Nephron progenitor cell (in vitro differentiated cells): ENCODE measurements around the gene ZBTB46.

Experiments
- DNase-seq: peaks from one replicate; pipeline ENCODE4 v3.0.0; 2021
- H3K27ac Mint-ChIP-seq: 2 replicates; pipeline ENCODE4 v1.8.0; 2021; ENCODE audit warnings: mild to moderate bottlenecking, moderate library complexity, mixed read lengths
- H3K27me3 Mint-ChIP-seq: 2 replicates; pipeline ENCODE4 v1.8.0; 2021; ENCODE audit warnings: mild to moderate bottlenecking, low read depth, mixed read lengths; ENCODE audit not compliant: poor library complexity
- H3K36me3 Mint-ChIP-seq: 2 replicates; pipeline ENCODE4 v1.8.0; 2021; ENCODE audit warnings: low read depth, mixed read lengths
- H3K4me1 Mint-ChIP-seq: 2 replicates; pipeline ENCODE4 v1.8.0; 2021; ENCODE audit warnings: mixed read lengths
- H3K4me3 Mint-ChIP-seq: 2 replicates; pipeline ENCODE4 v1.8.0; 2021; ENCODE audit warnings: mild to moderate bottlenecking, moderate library complexity, mixed read lengths
- H3K9me3 Mint-ChIP-seq: 2 replicates; pipeline ENCODE4 v1.8.0; 2021; ENCODE audit warnings: mild to moderate bottlenecking, moderate library complexity, mixed read lengths
- CTCF ChIP-seq: fragments of 200-600 bp; sonication (generic); IDR thresholded peaks from 2 replicates; pipeline ENCODE4 v1.5.0; 2021; ENCODE audit warnings: antibody characterized with exemption

Gene ZBTB46

GRCh38 chr20:63703976-63704748 is 126.9 kb downstream of the ZBTB46 start:
- peaks cover 14% of the 10 kb centered on the region for H3K36me3 Mint-ChIP-seq
- no peaks in the 10 kb centered on the region for H3K9me3 Mint-ChIP-seq
- DNase-seq, result no peak
- H3K4me3 Mint-ChIP-seq, result no peak overlapping the region
- H3K4me1 Mint-ChIP-seq, result peaks cover 24% of the 10 kb centered on the region
- TF ChIP-seq CTCF, result no peak
- no peak overlapping the region for H3K27ac Mint-ChIP-seq
- H3K27me3 Mint-ChIP-seq, result no peaks in the 10 kb centered on the region

DNA sequence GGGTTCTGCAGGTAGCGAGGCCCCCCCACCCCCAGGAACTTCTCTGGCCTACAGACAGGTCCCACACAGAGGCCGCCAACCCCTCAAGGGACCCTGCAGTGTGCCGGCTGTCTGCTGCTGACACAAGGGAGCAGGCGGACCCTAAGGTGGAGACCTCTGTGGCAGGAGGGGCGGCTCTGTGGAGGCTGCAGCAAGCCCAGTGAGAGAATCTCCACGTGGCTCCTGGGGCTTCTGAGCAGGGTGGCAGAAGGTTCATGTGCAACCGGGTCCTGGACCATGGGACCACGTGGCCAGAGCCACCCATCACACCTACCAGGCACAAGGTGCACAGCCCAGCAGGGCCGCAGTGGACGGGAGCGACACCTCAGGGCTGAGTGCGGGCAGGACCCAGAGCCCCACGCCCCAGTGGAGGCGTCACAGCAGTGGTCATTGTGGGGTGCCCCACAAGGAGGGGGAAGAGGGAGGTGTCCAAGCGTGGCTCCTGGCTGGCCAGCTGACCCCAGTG is 127.5 kb downstream of the ZBTB46 start:
- no peak for TF ChIP-seq CTCF
- Mint-ChIP-seq H3K27me3 (no peaks in the 10 kb centered on the region), H3K9me3 (no peaks in the 10 kb centered on the region), H3K36me3 (peaks cover 7% of the 10 kb centered on the region), H3K4me1 (peaks cover 18% of the 10 kb centered on the region), H3K27ac (no peak overlapping the region), H3K4me3 (no peak overlapping the region)
- DNase-seq, result no peak

DNA sequence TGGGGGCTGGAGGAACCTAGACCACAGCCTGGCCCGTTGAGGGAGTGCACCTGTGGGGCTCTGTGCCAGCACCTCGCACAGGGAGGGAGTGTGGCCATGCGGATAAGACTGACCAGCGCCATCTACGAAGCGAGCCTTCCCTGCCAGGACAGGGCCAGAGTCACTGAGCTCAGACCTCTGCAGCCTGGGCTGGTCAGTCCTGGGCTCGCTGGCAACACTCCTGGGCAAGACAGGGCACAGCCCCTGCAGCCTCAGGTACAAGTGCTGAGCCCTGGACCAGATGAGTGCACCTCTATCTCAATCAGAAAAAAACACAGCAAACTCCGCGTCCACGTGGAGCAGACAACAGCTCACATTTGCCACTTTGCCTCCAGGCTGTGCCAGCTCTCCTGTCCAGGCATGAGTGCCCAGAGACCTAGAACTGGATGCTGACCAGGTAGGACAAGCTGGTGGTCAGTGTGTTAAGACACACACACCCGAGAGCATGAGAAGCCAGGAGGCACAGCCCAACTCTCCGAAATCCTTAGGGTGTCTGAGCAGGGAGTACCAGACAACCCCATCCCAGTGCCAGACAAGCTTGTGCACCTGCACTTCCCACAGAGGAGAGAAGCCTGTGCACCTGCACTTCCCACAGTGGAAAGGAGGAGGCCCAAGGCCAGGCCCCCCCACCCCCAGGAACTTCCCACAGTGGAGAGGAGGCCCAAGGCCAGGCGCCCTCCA is 128.2 kb downstream of the ZBTB46 start:
- peaks cover 7% of the 10 kb centered on the region for H3K36me3 Mint-ChIP-seq
- no peak for DNase-seq
- no peak overlapping the region for H3K27ac Mint-ChIP-seq
- H3K9me3 Mint-ChIP-seq, result no peaks in the 10 kb centered on the region
- peaks cover 19% of the 10 kb centered on the region for H3K4me1 Mint-ChIP-seq
- no peaks in the 10 kb centered on the region for H3K27me3 Mint-ChIP-seq
- TF ChIP-seq CTCF, result no peak
- H3K4me3 Mint-ChIP-seq, result no peak overlapping the region

DNA sequence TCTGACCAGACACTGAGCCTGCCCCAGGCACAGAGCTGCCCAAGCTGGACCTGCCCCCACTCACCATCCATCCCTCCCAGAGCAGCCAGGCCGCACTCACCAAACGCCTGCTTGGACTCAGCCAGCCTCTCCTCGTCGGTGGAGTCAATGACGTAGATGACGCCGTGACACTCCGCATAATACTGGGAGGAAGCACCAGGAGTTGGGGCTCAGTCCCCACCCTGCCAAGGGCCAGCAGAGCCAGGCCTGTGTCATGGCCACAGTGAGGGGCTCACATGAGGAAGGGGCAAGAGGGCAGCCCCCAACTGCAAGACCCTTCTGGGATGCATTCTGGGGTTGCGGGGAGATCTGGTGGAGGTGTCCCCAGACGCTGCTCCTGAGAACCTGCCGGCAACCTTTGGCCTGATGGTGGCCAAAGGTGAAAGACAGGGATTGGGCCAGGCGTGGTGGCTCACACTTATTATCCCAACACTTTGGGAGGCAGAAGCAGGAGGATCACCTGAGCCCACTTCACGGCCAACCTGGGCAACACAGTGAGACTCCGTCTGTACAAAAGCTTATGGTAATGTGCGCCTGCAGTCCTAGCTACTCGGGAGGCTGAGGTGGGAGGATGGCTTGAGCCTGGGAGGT is 128.9 kb downstream of the ZBTB46 start:
- no peaks in the 10 kb centered on the region for H3K9me3 Mint-ChIP-seq
- no peaks in the 10 kb centered on the region for H3K27me3 Mint-ChIP-seq
- no peak for TF ChIP-seq CTCF

GRCh38 chr20:63701329-63702035 is 129.6 kb downstream of the ZBTB46 start:
- DNase-seq, result no peak
- no peaks in the 10 kb centered on the region for H3K9me3 Mint-ChIP-seq
- peaks cover 22% of the 10 kb centered on the region for H3K4me1 Mint-ChIP-seq
- TF ChIP-seq CTCF, result no peak
- H3K4me3 Mint-ChIP-seq, result no peak overlapping the region
- H3K27ac Mint-ChIP-seq, result no peak overlapping the region
- no peaks in the 10 kb centered on the region for H3K27me3 Mint-ChIP-seq
- H3K36me3 Mint-ChIP-seq, result peaks cover 7% of the 10 kb centered on the region

More for the DNA sequence above, 128.9 kb downstream of the ZBTB46 start:
- DNase-seq, result no peak
- Mint-ChIP-seq H3K27ac (no peak overlapping the region), H3K36me3 (peaks cover 7% of the 10 kb centered on the region), H3K4me3 (no peak overlapping the region), H3K4me1 (peaks cover 27% of the 10 kb centered on the region)
